Measurements from ENCODE around the gene FAIM2. TPM values are rescaled to one million over a fixed set of nuclear protein-coding genes. Genes with fewer than 3 reads are reported as not detected.
"Not testable (repeated sequence)": the region's sequence is repeated elsewhere in the genome, so short reads cannot be mapped to it uniquely, and the experiment has no call there.

FAIM2 gene
- polyA plus RNA-seq, 1 donor, result 10.3 TPM

GRCh38 chr12:49877066-49877465, 26.6 kb downstream of the FAIM2 start:
- no peak for DNase-seq

DNA sequence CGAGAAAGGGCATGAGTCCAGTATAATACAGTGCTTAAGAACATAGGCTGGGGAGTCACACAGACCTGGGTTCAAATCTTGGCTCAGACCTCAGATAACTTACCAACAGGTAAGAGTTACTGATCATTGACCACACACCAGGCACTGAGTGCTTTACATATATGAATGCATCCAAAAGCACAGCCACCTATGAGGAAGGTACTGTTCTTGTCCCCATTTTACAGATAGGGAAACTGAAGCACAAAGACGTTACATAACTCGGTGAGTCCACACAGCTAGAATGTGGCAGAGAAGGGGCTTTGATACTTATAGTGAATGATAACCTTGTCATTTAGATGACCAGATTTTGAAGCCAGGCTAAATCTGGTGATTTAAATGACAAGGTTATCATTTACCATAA, 27.6 kb downstream of the FAIM2 start:
- DNase-seq, result no peak

DNA sequence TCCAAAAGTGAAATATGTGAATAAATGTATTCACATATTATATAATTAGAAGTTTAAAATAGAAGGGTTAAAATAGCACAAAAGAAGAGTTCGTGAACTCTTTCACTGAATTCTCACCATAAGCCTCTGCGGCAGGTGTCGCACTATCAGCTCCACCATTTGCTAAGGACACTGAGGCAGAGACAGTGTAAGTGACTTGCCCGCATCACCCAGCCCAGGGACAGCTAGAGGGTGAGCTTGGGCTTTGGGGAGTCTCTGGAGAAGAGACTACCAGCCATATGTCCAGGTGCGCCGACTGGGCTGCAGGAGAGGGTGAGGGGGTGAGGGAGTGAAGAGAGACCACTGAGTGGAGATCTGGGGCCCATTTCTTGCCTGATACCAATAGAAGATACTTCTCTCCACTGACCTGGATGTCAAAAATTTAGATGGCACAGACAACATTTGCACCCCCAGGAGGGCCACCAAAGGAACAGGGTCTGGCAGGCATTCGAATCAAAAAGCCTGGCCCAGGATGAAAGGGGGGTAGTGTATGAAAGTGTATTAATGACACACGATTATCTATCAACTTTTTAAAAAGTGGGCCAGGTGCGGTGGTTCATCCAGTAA, 28.5 kb downstream of the FAIM2 start:
- DNase-seq, result no peak

DNA sequence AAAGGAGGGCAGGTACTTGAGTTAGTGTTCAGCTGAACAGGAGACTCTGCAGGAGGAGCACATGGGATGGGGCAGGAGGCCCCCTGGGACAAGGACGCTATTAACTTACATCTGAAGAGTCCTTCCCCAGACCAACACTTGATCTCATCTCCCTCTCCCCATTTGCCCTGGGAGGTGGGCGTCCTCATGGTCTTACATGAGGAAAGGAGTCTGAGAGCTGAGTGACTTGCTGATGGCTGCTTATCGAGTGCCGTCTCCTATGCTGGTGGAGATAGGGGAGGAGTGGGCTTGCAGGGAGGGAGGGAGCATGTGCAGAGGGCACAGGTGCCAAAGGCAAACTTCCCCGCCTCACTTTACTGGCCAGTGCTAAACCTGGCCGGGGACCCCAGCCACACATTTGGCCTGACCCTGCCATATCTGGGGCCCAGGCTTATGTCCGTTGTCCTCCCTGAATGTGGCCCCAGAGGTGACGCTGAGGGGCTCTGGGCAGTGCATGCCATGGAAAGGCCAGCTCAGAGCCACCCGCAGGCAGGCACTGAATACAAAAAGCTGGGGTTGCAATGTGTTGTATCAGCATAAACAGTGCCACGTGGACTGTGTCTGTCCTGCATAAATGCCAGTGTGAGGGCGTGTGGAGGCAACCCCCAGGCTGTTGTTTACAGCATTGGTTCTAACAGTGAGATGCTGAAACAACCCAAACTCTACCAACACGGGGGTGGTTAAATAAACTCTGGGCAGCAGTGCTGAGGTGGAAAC, 29.4 kb downstream of the FAIM2 start:
- no peak for DNase-seq

DNA sequence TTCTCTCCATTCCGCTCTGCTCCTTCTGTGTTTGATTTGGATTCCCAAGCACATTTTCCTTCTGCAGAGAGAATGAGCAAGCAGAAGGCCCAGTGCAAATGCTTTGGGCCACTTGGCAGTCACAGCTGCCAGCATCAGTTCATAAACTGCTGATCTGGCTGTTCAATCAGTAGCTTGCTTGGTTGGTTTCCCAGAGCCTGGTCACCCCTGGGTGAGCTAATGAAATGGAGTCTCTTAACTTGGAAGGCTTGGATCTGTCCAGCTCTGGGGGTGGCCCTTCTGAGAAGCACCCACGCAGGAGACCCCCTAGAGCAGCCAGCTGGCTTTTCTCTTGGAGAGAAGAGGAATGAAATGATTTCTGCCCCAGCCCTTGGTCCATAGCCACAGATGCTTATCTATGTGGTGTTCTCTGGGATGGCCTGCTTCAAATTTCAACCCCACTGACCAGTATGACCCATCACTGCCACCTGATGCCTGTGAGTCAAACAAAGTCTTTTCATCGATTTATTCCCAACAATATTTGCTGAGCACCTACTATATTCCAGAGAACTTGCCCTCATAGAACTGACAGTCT, 30.3 kb downstream of the FAIM2 start:
- no peak for DNase-seq

- no peak for DNase-seq
Observed at GRCh38 chr12:49872781-49873181, 30.9 kb downstream of the FAIM2 start.

DNA sequence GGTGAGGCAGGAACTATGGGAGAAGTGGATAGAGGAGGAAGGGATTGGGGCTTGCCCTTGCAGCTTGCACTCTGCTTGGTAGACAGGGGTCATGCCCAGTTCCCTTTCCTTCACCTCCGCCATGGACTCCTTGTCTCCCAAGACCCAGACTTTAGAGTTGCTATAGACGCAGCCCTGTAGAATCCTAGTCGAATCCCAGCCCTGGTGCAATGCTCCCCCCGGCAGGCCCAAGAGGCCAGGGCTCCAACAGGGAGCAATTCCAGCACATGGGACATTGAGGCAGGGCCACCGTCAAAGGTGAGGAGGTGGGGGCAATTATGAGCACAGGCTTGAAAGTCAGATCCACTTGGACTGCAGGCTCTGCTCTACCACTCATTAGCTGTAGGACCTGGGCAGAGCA, 31.3 kb downstream of the FAIM2 start:
- DNase-seq, result no peak

- DNase-seq, result not testable (repeated sequence)
Observed at GRCh38 chr12:49871811-49872251, 31.9 kb downstream of the FAIM2 start.

DNA sequence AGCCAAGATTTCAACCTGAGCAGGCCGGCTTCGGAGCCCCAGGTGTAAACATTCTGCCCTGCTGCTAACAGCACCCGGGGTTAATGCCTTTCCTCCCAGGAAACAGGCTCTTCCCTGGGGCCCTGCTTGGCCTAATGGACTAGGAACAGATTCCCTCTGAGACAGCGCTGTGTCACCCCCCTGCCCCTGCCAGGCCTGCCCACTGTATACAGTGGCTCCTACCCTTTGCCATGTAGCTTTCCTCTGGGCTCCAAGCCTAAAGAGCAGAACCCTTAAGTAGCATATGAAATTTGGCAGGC, 32.5 kb downstream of the FAIM2 start:
- DNase-seq, result no peak

DNA sequence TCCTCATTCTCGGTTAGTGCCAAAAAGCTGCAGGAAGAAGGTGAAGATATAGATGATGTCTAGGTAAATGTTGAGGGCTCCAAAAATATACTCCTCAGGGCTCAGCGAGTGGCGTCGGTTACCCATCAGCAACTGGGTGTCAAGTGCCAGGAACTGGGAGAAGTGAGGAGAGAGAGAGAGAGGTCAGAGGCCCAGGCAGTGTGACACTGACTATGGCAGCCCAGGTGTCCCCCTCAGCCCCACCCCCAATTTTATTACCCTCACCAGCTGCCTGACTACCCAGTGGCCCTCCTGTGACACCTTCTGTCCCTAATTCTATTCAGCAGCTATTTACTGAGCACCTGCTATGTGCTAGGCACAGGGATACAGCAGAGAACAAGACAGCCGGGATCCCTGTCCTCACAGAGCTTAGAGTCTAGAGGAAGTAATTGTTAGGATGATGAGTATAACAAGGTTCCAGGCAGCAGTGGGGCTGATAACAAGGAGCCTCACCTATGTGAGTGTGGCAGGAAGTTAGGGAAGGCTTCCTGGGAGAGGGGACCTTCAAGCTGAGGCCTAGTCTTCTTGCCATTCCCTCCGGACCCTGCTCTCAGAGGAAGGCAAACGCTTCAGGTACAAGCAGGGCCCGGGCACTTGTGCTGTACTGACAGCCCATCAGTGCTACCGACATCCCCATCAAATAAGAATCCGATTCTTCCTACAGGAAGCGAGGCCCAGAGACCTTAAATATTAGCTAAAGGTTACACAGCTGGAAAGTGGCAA, 33.0 kb downstream of the FAIM2 start:
- no peak for DNase-seq

DNA sequence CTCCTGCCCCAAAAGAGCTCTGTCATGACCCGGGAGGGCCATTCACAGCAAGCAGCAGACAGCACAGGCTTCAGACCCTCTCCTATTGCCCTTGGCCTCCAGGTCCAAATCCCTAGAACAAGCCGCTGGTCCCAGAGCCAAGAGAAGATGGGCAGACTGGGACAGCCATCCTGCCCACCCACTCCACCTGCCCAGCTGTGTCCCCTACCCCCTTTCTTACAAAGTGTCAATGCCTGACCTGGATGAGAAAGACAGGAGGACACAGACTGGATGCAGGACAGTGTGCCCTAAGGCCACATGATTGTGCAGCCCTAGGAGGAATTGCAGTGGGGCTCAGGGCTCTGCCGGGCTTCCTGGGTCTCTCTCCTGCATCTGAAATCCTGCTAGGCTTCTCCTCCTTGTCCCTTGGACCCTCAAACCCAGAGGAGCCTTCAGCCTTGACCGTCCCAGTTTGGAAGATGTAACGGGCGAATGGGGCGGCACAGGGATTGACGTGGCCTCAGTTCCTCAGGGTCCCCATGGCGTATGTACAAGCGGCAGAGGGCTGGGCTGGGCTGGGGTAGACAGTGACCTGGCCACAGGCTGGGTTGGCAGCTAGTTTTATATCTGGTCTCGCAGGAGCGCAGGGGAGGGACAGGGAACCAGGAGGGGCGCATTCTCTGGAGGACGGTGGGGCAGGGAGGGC, 33.7 kb downstream of the FAIM2 start:
- DNase-seq, result no peak

GRCh38 chr12:49868952-49869815, 34.5 kb downstream of the FAIM2 start:
- DNase-seq, result peak; percentile 79

GRCh38 chr12:49868449-49868848, 35.3 kb downstream of the FAIM2 start:
- no peak for DNase-seq

DNA sequence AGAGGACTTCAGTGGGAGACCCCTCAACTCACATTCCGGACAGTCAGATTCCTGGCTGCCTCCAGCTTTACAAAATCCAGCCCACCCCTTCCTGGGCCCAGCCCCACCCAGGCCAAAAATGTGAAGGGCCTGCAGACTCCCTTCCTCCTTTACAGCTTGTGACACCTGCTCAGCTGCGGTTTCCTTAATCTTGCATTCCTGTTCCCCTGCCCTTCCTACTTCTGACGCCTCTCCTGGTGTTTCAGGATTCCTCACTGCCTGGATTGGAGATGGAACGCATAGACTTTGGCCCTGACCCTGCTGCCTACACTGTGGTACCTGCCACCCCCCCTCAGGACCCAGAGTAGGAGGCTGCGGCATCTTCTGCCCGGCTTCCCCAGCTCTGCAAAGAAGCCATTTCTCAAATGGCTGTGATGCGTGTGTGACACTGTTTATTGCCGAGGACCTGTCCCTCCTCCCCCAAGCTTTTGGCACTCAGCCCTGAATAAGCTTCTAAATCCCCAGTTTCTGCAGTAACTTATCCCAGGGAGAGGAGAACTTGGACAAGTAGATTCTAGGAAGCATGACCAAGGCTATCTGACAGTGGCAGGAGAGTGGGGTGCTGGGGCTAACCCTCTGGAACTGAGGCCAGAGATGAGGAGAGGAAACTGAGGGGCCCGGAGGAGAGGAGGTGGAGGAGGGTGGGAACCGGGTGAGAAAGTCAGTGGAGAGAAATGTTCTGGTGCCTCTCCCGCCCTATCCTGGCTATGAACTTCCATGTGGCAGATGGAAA, 35.9 kb downstream of the FAIM2 start:
- no peak for DNase-seq

- DNase-seq, result peak; percentile 72
Observed at GRCh38 chr12:49866859-49867569, 36.7 kb downstream of the FAIM2 start.

- DNase-seq, result no peak
Observed at GRCh38 chr12:49865782-49866135, 37.9 kb downstream of the FAIM2 start.

DNA sequence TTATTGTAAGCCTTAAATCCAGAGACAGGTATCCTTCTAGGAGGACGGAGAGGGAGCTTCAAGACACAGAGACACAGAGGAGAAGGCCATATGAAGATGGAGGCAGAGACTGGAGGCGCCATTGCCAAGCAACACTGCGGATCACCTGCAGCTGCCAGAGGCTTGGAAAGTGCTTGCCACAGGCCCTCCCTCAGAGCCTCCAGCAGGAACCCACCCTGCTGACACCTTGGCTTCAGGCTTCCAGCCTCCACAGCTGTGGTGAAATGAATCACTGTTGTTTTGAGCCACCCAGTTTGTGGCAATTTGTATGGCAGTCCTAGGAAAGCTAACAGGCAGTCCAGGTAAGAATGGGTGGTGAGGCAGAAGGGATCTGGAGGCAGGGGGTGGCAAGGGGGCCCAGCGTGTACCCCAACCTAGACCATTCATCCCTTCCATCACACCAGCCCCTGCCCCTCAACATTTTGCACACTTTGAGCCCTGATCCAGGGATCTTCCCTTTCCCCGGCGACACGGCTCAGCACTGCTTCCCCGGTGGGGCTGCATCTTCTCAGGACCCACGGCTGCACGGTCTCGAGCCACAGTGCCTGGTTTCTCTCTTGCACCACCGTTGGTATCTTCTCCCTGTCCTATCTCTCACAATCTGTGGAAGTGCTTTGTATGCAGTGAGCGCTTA, 38.5 kb downstream of the FAIM2 start:
- DNase-seq, result no peak

DNA sequence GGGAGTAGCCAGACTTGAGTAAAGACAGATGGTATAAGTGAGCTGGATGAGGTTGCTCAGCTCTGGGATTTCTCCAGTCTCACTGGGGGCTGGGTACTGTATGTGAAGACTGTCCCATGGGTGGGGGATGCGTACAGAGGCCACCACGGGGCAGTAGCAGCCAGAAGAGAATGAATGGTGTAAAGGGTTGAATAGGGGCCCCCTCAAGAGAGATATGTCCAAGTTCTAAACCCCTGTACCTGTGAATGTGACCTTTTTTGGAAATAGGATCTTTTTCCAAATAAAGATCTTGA, 39.0 kb downstream of the FAIM2 start:
- DNase-seq, result no peak

DNA sequence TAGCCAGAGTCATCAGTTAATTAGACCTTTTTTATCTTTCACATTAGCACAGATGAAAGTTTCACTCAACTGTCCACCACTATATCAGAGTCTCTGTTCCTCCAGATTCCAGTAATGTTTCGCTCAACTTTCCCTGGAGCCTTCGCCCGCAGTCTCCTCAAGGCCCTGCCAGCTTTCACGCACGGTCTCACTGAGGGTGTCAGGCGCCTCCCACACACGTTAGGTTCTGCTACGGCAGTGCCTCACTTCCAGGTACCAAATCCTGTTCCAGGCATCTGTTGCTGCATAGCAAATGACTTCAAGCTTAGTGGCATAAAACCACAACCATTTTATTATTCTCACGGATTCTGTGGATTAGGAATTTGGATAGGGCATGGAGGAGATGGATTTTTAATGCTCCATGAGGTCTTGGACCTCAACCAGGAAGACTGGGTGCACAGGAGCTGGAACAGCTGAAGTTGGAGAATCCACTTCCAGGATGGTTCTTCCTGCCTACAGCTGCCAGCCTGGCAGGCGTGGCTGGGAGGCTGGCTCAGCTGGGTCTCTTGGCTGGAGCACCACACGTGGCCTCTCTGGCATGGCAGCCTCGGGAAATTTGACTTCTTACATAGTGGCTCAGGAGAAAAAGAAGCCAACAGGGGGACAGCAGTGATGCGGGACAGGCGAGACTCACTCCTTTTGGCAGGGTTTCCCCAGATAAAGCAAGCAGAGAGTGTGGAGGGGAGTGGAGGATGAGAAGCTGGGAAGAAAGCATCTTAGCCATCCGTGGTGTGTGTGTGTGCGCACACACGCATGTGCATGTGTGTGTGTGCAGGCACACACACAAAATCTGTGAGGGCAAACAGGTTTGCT, 39.5 kb downstream of the FAIM2 start:
- no peak for DNase-seq

Measured in hindlimb muscle (tissue), 1 donor.